ENCODE measurements around the gene SDSL.

SDSL gene

GRCh38 chr12:113448873-113449272 is 26.7 kb downstream of the SDSL start:
- Histone ChIP-seq H4K20me1 (ENCODE audit: insufficient read depth, low read length, poor library complexity, severe bottlenecking) (no peaks in the 10 kb centered on the region), H3F3A (ENCODE audit: low read depth) (no peaks in the 10 kb centered on the region), H3K36me3 (ENCODE audit: insufficient read depth, low read length) (no peaks in the 10 kb centered on the region), H3K4me1 (ENCODE audit: insufficient read depth, low read length, poor library complexity, severe bottlenecking) (no peaks in the 10 kb centered on the region), H3K27me3 (ENCODE audit: insufficient read depth, low read length, poor library complexity, severe bottlenecking) (no peaks in the 10 kb centered on the region), H3K4me3 (ENCODE audit: low read length, poor library complexity, severe bottlenecking) (no peak overlapping the region), H3K4me2 (ENCODE audit: low read depth, low read length, poor library complexity, severe bottlenecking) (no peak overlapping the region), H3K9ac (ENCODE audit: low read depth, low read length, poor library complexity, severe bottlenecking) (no peak overlapping the region), H3K79me2 (ENCODE audit: insufficient read depth, low read length) (no peaks in the 10 kb centered on the region), H2AFZ (ENCODE audit: low read length) (no peak overlapping the region), H3K9me2 (replicated peaks; ENCODE audit: low read depth, low read length) (no peaks in the 10 kb centered on the region), H3K9me3 (ENCODE audit: insufficient read depth, low read depth, low read length) (no peaks in the 10 kb centered on the region)
- TF ChIP-seq CTCF (conservative IDR thresholded peaks at IDR 0.05; ENCODE audit: low read length) (no peak), EZH2phosphoT487 (IDR thresholded peaks at IDR 0.05; ENCODE audit: borderline replicate concordance) (no peak)

- Histone ChIP-seq H3K36me3 (ENCODE audit: insufficient read depth, low read length) (no peaks in the 10 kb centered on the region), H3K9me2 (replicated peaks; ENCODE audit: low read depth, low read length) (no peaks in the 10 kb centered on the region), H3K4me1 (ENCODE audit: insufficient read depth, low read length, poor library complexity, severe bottlenecking) (no peaks in the 10 kb centered on the region), H3K79me2 (ENCODE audit: insufficient read depth, low read length) (no peaks in the 10 kb centered on the region), H3F3A (ENCODE audit: low read depth) (no peaks in the 10 kb centered on the region), H3K4me3 (ENCODE audit: low read length, poor library complexity, severe bottlenecking) (no peak overlapping the region), H3K27me3 (ENCODE audit: insufficient read depth, low read length, poor library complexity, severe bottlenecking) (no peaks in the 10 kb centered on the region), H2AFZ (ENCODE audit: low read length) (no peak overlapping the region), H3K9ac (ENCODE audit: low read depth, low read length, poor library complexity, severe bottlenecking) (no peak overlapping the region), H4K20me1 (ENCODE audit: insufficient read depth, low read length, poor library complexity, severe bottlenecking) (no peaks in the 10 kb centered on the region), H3K4me2 (ENCODE audit: low read depth, low read length, poor library complexity, severe bottlenecking) (no peak overlapping the region), H3K9me3 (ENCODE audit: insufficient read depth, low read depth, low read length) (no peaks in the 10 kb centered on the region)
- TF ChIP-seq EZH2phosphoT487 (IDR thresholded peaks at IDR 0.05; ENCODE audit: borderline replicate concordance) = no peak
- no peak for TF ChIP-seq CTCF (conservative IDR thresholded peaks at IDR 0.05; ENCODE audit: low read length)
Measured at GRCh38 chr12:113449299-113449698, 27.1 kb downstream of the SDSL start.

- no peaks in the 10 kb centered on the region for H3K4me1 ChIP-seq (ENCODE audit: insufficient read depth, low read length, poor library complexity, severe bottlenecking)
- H3K4me3 ChIP-seq (ENCODE audit: low read length, poor library complexity, severe bottlenecking) = no peak overlapping the region
- H3K27me3 ChIP-seq (ENCODE audit: insufficient read depth, low read length, poor library complexity, severe bottlenecking) = no peaks in the 10 kb centered on the region
- no peaks in the 10 kb centered on the region for H4K20me1 ChIP-seq (ENCODE audit: insufficient read depth, low read length, poor library complexity, severe bottlenecking)
- no peak overlapping the region for H3K9ac ChIP-seq (ENCODE audit: low read depth, low read length, poor library complexity, severe bottlenecking)
- H3K79me2 ChIP-seq (ENCODE audit: insufficient read depth, low read length) = no peaks in the 10 kb centered on the region
- H3K9me3 ChIP-seq (ENCODE audit: insufficient read depth, low read depth, low read length) = no peaks in the 10 kb centered on the region
- no peaks in the 10 kb centered on the region for H3F3A ChIP-seq (ENCODE audit: low read depth)
- H3K4me2 ChIP-seq (ENCODE audit: low read depth, low read length, poor library complexity, severe bottlenecking) = no peak overlapping the region
- H3K9me2 ChIP-seq (replicated peaks; ENCODE audit: low read depth, low read length) = no peaks in the 10 kb centered on the region
- no peaks in the 10 kb centered on the region for H3K36me3 ChIP-seq (ENCODE audit: insufficient read depth, low read length)
- TF ChIP-seq EZH2phosphoT487 (IDR thresholded peaks at IDR 0.05; ENCODE audit: borderline replicate concordance) = no peak
- TF ChIP-seq CTCF (conservative IDR thresholded peaks at IDR 0.05; ENCODE audit: low read length) = no peak
- no peak overlapping the region for H2AFZ ChIP-seq (ENCODE audit: low read length)
Measured at GRCh38 chr12:113449839-113450238, 27.7 kb downstream of the SDSL start.

All from Loucy (cell line).